Inflammatory macrophage treated with lipopolysaccharide for 1 hour (primary cell): Measurements from ENCODE around the gene TTYH3.

ENCODE experiments used
- DNase-seq, 2 donors: peaks; one replicate each; pipeline ENCODE4 v3.0.0-alpha.2; 2020 to 2022

Gene TTYH3

GRCh38 chr7:2617325-2617905 is 14.4 kb upstream of the TTYH3 start:
- DNase-seq = no peak

GRCh38 chr7:2619116-2619515 is 12.7 kb upstream of the TTYH3 start:
- no peak for DNase-seq

- no peak for DNase-seq
Measured at GRCh38 chr7:2621061-2621828, 10.5 kb upstream of the TTYH3 start.

- DNase-seq = no peak
Measured at GRCh38 chr7:2621948-2622640, 9.7 kb upstream of the TTYH3 start.

GRCh38 chr7:2622869-2623697 is 8.7 kb upstream of the TTYH3 start:
- DNase-seq = peak; percentile 71 to 73

- DNase-seq = no peak
Measured at GRCh38 chr7:2623698-2624014, 8.1 kb upstream of the TTYH3 start.

- DNase-seq = no peak
Measured at GRCh38 chr7:2624293-2624886, 7.4 kb upstream of the TTYH3 start.

- no peak for DNase-seq
Measured at GRCh38 chr7:2626498-2627117, 5.2 kb upstream of the TTYH3 start.

- no peak for DNase-seq
Measured at GRCh38 chr7:2627258-2628129, 4.3 kb upstream of the TTYH3 start.

- no peak for DNase-seq
Measured at GRCh38 chr7:2628130-2628482, 3.7 kb upstream of the TTYH3 start.

- DNase-seq = no peak
Measured at GRCh38 chr7:2628891-2629290, 2.9 kb upstream of the TTYH3 start.

- peak in 1 of 2 donors; percentile 60 for DNase-seq
Measured at GRCh38 chr7:2629746-2630681, 1.8 kb upstream of the TTYH3 start.

GRCh38 chr7:2632733-2633537 is 1.1 kb downstream of the TTYH3 start:
- peak; percentile 90 to 95 for DNase-seq

GRCh38 chr7:2633538-2634266 is 1.9 kb downstream of the TTYH3 start:
- DNase-seq = peak; percentile 85 to 90

GRCh38 chr7:2634267-2635145 is 2.7 kb downstream of the TTYH3 start:
- no peak for DNase-seq

- no peak for DNase-seq
Measured at GRCh38 chr7:2635148-2635668, 3.4 kb downstream of the TTYH3 start.
